Measurements from ENCODE around the gene OR8D2.

DNA sequence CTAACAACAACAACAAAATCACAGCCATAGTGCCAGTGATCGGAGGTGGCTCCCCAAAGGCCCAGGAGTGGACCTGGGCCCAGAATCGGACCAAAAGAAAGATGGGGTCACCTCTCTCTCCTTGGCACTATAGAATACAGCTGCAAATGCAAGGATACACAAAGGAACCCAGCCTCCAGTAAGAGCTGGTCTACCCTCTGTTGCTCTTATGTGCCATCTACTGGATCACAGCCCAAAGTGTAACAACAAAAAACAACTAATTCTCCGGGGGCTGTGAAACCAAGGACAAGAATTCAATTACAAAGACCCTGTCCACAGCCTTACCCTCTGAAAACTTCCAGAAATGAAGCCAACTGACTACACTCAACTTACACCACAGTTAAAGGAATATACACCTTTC, 42.2 kb downstream of the OR8D2 start:
- no peak for TF ChIP-seq POLR2A (IDR thresholded peaks at IDR 0.05; ENCODE audit: low read depth, low read length)
- TF ChIP-seq RFX5 (IDR thresholded peaks at IDR 0.05; ENCODE audit: low read depth, low read length), result no peak
- TF ChIP-seq, protein P1, sequence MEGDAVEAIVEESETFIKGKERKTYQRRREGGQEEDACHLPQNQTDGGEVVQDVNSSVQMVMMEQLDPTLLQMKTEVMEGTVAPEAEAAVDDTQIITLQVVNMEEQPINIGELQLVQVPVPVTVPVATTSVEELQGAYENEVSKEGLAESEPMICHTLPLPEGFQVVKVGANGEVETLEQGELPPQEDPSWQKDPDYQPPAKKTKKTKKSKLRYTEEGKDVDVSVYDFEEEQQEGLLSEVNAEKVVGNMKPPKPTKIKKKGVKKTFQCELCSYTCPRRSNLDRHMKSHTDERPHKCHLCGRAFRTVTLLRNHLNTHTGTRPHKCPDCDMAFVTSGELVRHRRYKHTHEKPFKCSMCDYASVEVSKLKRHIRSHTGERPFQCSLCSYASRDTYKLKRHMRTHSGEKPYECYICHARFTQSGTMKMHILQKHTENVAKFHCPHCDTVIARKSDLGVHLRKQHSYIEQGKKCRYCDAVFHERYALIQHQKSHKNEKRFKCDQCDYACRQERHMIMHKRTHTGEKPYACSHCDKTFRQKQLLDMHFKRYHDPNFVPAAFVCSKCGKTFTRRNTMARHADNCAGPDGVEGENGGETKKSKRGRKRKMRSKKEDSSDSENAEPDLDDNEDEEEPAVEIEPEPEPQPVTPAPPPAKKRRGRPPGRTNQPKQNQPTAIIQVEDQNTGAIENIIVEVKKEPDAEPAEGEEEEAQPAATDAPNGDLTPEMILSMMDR (conservative IDR thresholded peaks at IDR 0.05; ENCODE audit: low read depth, low read length), result no peak
- no peak for TF ChIP-seq CEBPB (IDR thresholded peaks at IDR 0.05; ENCODE audit: low read depth, low read length)
- TF ChIP-seq RAD21 (IDR thresholded peaks at IDR 0.05; ENCODE audit: low read length), result no peak
- TF ChIP-seq, protein P2, sequence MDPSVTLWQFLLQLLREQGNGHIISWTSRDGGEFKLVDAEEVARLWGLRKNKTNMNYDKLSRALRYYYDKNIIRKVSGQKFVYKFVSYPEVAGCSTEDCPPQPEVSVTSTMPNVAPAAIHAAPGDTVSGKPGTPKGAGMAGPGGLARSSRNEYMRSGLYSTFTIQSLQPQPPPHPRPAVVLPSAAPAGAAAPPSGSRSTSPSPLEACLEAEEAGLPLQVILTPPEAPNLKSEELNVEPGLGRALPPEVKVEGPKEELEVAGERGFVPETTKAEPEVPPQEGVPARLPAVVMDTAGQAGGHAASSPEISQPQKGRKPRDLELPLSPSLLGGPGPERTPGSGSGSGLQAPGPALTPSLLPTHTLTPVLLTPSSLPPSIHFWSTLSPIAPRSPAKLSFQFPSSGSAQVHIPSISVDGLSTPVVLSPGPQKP (IDR thresholded peaks at IDR 0.05; ENCODE audit: borderline replicate concordance, low read depth, low read length), result no peak
- TF ChIP-seq, protein P3, sequence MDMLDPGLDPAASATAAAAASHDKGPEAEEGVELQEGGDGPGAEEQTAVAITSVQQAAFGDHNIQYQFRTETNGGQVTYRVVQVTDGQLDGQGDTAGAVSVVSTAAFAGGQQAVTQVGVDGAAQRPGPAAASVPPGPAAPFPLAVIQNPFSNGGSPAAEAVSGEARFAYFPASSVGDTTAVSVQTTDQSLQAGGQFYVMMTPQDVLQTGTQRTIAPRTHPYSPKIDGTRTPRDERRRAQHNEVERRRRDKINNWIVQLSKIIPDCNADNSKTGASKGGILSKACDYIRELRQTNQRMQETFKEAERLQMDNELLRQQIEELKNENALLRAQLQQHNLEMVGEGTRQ (IDR thresholded peaks at IDR 0.05; ENCODE audit: low read depth, low read length), result no peak
- no peak for TF ChIP-seq CHD1 (IDR thresholded peaks at IDR 0.05; ENCODE audit: low read depth, low read length)
- no peak for TF ChIP-seq SMC3 (IDR thresholded peaks at IDR 0.05; ENCODE audit: low read depth, low read length)
- TF ChIP-seq BHLHE40 (IDR thresholded peaks at IDR 0.05; ENCODE audit: low read depth, low read length), result no peak

Data from IMR-90 (cell line).